NCI-H510A treated with DMSO at 0.1 percent for 48 hours (cell line): ENCODE data around the gene EMILIN1.
"Not testable (repeated sequence)": the region's sequence is repeated elsewhere in the genome, so short reads cannot be mapped to it uniquely, and the experiment has no call there.

Experiments
- DNase-seq: peaks from one replicate; lab custom pipeline; 2025; lab: John Stamatoyannopoulos, UW

EMILIN1 gene

GRCh38 chr2:27094353-27094984, 16.1 kb downstream of the EMILIN1 start:
- no peak for DNase-seq

GRCh38 chr2:27095427-27095744, 17.0 kb downstream of the EMILIN1 start:
- DNase-seq: no peak

GRCh38 chr2:27095745-27096651, 17.6 kb downstream of the EMILIN1 start:
- DNase-seq: no peak

- no peak for DNase-seq
Measured at GRCh38 chr2:27096748-27097297, 18.4 kb downstream of the EMILIN1 start.

GRCh38 chr2:27097341-27097740, 18.9 kb downstream of the EMILIN1 start:
- no peak for DNase-seq

GRCh38 chr2:27099334-27099955, 21.0 kb downstream of the EMILIN1 start:
- DNase-seq: no peak

- DNase-seq: no peak
Measured at GRCh38 chr2:27100036-27100435, 21.6 kb downstream of the EMILIN1 start.

- DNase-seq: no peak
Measured at GRCh38 chr2:27102329-27102728, 23.9 kb downstream of the EMILIN1 start.

GRCh38 chr2:27105981-27106380, 27.6 kb downstream of the EMILIN1 start:
- no peak for DNase-seq

GRCh38 chr2:27108221-27108620, 29.8 kb downstream of the EMILIN1 start:
- no peak for DNase-seq

GRCh38 chr2:27109083-27109482, 30.7 kb downstream of the EMILIN1 start:
- no peak for DNase-seq

- not testable (repeated sequence) for DNase-seq
Measured at GRCh38 chr2:27110603-27111352, 32.4 kb downstream of the EMILIN1 start.

- DNase-seq: not testable (repeated sequence)
Measured at GRCh38 chr2:27111392-27112078, 33.1 kb downstream of the EMILIN1 start.

GRCh38 chr2:27115519-27115918, 37.1 kb downstream of the EMILIN1 start:
- DNase-seq: no peak

- DNase-seq: no peak
Measured at GRCh38 chr2:27117995-27118524, 39.6 kb downstream of the EMILIN1 start.

GRCh38 chr2:27118525-27119329, 40.3 kb downstream of the EMILIN1 start, which contains the start of gene CGREF1:
TSS of gene CGREF1 (minus strand) at chr2:27119128. CDS start at chr2:27104366, 14,762 bp downstream.
- DNase-seq: no peak

- not testable (repeated sequence) for DNase-seq
Measured at GRCh38 chr2:27119330-27119670, 40.9 kb downstream of the EMILIN1 start.

- no peak for DNase-seq
Measured at GRCh38 chr2:27121906-27122305, 43.5 kb downstream of the EMILIN1 start.

GRCh38 chr2:27122791-27123190, 44.4 kb downstream of the EMILIN1 start:
- no peak for DNase-seq
